GM12878 (cell line): ENCODE measurements around the gene CDC25C. TPM values are rescaled to one million over a fixed set of nuclear protein-coding genes. Genes with fewer than 3 reads are reported as not detected.

Source experiments
- BRCA1 ChIP-seq: IDR thresholded peaks from 2 replicates; pipeline ENCODE4 v1.6.1; 2011; ENCODE audit warnings: low read depth, low read length, improper control_type of control experiment
- CBX3 ChIP-seq: fragments of 200-600 bp; sonication (generic); IDR thresholded peaks from 2 replicates; pipeline ENCODE4 v1.6.1; 2016; ENCODE audit warnings: low read depth, borderline replicate concordance
- DPF2 ChIP-seq: fragments of 450-650 bp; IDR thresholded peaks from 2 replicates; pipeline ENCODE4 v1.6.1; 2017; ENCODE audit warnings: mild to moderate bottlenecking
- E2F4 ChIP-seq: IDR thresholded peaks from 2 replicates; pipeline ENCODE4 v1.6.1; 2012; ENCODE audit warnings: low read depth, low read length, improper control_type of control experiment
- E4F1 ChIP-seq: fragments of 450-650 bp; IDR thresholded peaks from 2 replicates; pipeline ENCODE4 v1.6.1; 2018; ENCODE audit warnings: borderline replicate concordance, mild to moderate bottlenecking; ENCODE audit not compliant: partially characterized antibody
- ELK1 ChIP-seq: IDR thresholded peaks from 2 replicates; pipeline ENCODE4 v1.6.1; 2012; ENCODE audit warnings: low read depth, low read length, improper control_type of control experiment
- HCFC1 ChIP-seq: fragments of 150-350 bp; IDR thresholded peaks from 2 replicates; pipeline ENCODE4 v1.6.1; 2014; ENCODE audit warnings: low read length
- HDAC6 ChIP-seq: fragments of 200-600 bp; sonication (generic); IDR thresholded peaks from one replicate; pipeline ENCODE4 v1.8.0; 2017; ENCODE audit warnings: antibody characterized with exemption; ENCODE audit not compliant: unreplicated experiment
- IRF3 ChIP-seq: fragments of 450-650 bp; IDR thresholded peaks from 2 replicates; pipeline ENCODE4 v1.6.1; 2014; ENCODE audit warnings: mild to moderate bottlenecking
- KDM1A ChIP-seq: fragments of 200-600 bp; sonication (generic); IDR thresholded peaks from 2 replicates; pipeline ENCODE4 v1.6.1; 2016; ENCODE audit warnings: borderline replicate concordance
- NFXL1 ChIP-seq: fragments of 450-650 bp; IDR thresholded peaks from 2 replicates; pipeline ENCODE4 v1.6.1; 2017; ENCODE audit warnings: antibody characterized with exemption, mild to moderate bottlenecking, borderline replicate concordance
- NFYB ChIP-seq: IDR thresholded peaks from 2 replicates; pipeline ENCODE4 v1.6.1; 2011; ENCODE audit warnings: low read depth, mild to moderate bottlenecking, low read length, improper control_type of control experiment, moderate library complexity; ENCODE audit not compliant: insufficient read depth
- NR2C2 ChIP-seq: IDR thresholded peaks from 2 replicates; pipeline ENCODE4 v1.6.1; 2011; ENCODE audit warnings: borderline replicate concordance, low read depth; ENCODE audit not compliant: control insufficient read depth, insufficient read length
- NRF1 ChIP-seq: conservative IDR thresholded peaks from 2 replicates; pipeline ENCODE4 v1.6.1; 2011; ENCODE audit warnings: mild to moderate bottlenecking, low read depth, low read length, improper control_type of control experiment
- PAX8 ChIP-seq: fragments of 450-650 bp; IDR thresholded peaks from 2 replicates; pipeline ENCODE4 v1.6.1; 2017; ENCODE audit warnings: mild to moderate bottlenecking, moderate library complexity
- PBX3 ChIP-seq: IDR thresholded peaks from 2 replicates; pipeline ENCODE4 v1.6.1; 2011; ENCODE audit warnings: mild to moderate bottlenecking, low read depth, low read length, moderate library complexity; ENCODE audit not compliant: insufficient replicate concordance
- RAD21 ChIP-seq: IDR thresholded peaks from 2 replicates; pipeline ENCODE4 v1.6.1; 2011; ENCODE audit warnings: mild to moderate bottlenecking, low read depth, low read length, moderate library complexity; ENCODE audit not compliant: insufficient read depth
- RB1 ChIP-seq: fragments of 450-650 bp; formaldehyde crosslinking; IDR thresholded peaks from 2 replicates; pipeline ENCODE4 v1.6.1; 2017; ENCODE audit warnings: mild to moderate bottlenecking, borderline replicate concordance
- ZNF217 ChIP-seq: fragments of 450-650 bp; IDR thresholded peaks from 2 replicates; pipeline ENCODE4 v1.6.1; 2017; ENCODE audit warnings: antibody characterized with exemption, mild to moderate bottlenecking
- ZSCAN29 ChIP-seq: fragments of 450-650 bp; IDR thresholded peaks from 2 replicates; pipeline ENCODE4 v1.6.1; 2017; ENCODE audit warnings: mild to moderate bottlenecking, moderate library complexity
- ZZZ3 ChIP-seq: IDR thresholded peaks from 2 replicates; pipeline ENCODE4 v1.6.1; 2011; ENCODE audit warnings: low read depth; ENCODE audit not compliant: control insufficient read depth, insufficient read length
- polyA plus RNA-seq, 11 experiments: library from polyadenylated mRNA; depleted of rRNA in 4 of 11; unstranded in 6 of 11; stranded (reverse) in 5 of 11; fragments of >200 nt; fragmentation: Nextera tagmentation in 4 of 11; fragmentation: Illumina TruSeq in 1 of 11; extraction: Ambion mirVana in 4 of 11; extraction: Trizol in 1 of 11; gene quantifications; 1 replicate in 1 of 11; 2 replicates in 10 of 11; pipeline versions ENCODE4 v1.2.1 to v1.2.3, GENCODE V29; 2011 to 2016; ENCODE audit warnings: inconsistent platforms in 2 of 11, missing spikeins in 2 of 11, low read depth in 1 of 11
- total RNA-seq, 4 experiments: library from RNA; depleted of rRNA in 3 of 4; stranded (reverse); fragments of >200 nt in 3 of 4; fragmentation: Illumina TruSeq in 1 of 4; extraction: Trizol in 1 of 4; gene quantifications; 2 replicates each; pipeline versions ENCODE4 v1.2.1 to v1.2.3, GENCODE V29; 2013 to 2021

CDC25C gene
- total and polyA plus RNA-seq, 10 of the 15 experiments (the other 5 are each of a cell fraction or from before 2014, with no cell fraction given), result 9.2 to 30.7 (median 14.9) TPM

- TF ChIP-seq NFYB, result no peak
- no peak for TF ChIP-seq RB1
- peak; percentile 41 for TF ChIP-seq PBX3
- no peak for TF ChIP-seq CBX3
- TF ChIP-seq HDAC6, result no peak
- no peak for TF ChIP-seq KDM1A
- TF ChIP-seq NR2C2, result no peak
- no peak for TF ChIP-seq IRF3
- no peak for TF ChIP-seq E4F1
- no peak for TF ChIP-seq DPF2
- no peak for TF ChIP-seq BRCA1
- no peak for TF ChIP-seq E2F4
- no peak for TF ChIP-seq NFXL1
- TF ChIP-seq NRF1, result no peak
- TF ChIP-seq ZSCAN29, result no peak
- peak; percentile 63 for TF ChIP-seq RAD21
- no peak for TF ChIP-seq PAX8
- no peak for TF ChIP-seq HCFC1
- TF ChIP-seq ELK1, result no peak
- no peak for TF ChIP-seq ZZZ3
- no peak for TF ChIP-seq ZNF217
Measured at GRCh38 chr5:138282920-138283742, 48.5 kb downstream of the CDC25C start (continued).
